HL-60 (cell line): ENCODE results near the gene CTNNA3.

Experiments used
- GABPA ChIP-seq: IDR thresholded peaks from 2 replicates; pipeline ENCODE4 v1.6.1; 2012; ENCODE audit warnings: low read depth
- POLR2AphosphoS5 ChIP-seq: IDR thresholded peaks from 2 replicates; pipeline ENCODE4 v1.6.1; 2012; ENCODE audit warnings: low read depth
- TF ChIP-seq, protein P1 (sequence below): IDR thresholded peaks from one replicate; pipeline ENCODE4 v1.5.1; 2011; ENCODE audit warnings: low read length, control low read depth, inconsistent platforms; ENCODE audit not compliant: insufficient read depth
- TF ChIP-seq, protein P2 (sequence below): IDR thresholded peaks from 2 replicates; pipeline ENCODE4 v1.6.1; 2012; ENCODE audit warnings: low read depth; ENCODE audit not compliant: insufficient replicate concordance

DNA sequence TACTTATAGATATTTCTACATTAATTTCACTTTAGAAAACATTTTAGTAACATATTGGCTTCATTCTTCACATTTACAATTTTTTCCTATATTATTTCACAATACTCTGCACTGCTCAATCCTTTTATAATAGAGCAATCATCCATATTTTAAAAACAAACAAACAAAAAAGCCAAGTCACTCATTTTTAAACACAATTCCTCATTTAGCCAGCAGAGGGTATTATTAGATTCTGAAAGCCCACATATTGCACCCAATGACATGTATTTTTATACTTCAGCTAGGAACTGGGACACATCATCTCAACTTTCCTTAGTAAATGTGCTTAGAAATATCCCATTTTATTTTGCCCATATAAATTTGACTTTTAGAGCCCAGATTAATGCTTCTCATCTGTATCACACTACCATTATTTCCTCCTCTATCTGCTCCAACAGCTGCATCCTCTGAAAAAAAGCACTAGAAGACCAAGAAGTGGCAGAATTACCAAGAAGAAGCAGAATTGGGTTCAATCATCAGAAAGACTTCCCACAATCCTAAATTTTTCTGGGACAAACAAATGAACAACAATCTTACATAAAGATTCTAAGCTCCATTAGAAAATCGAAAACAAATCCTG is 29.5 kb downstream of the CTNNA3 start:
- TF ChIP-seq, protein P1, sequence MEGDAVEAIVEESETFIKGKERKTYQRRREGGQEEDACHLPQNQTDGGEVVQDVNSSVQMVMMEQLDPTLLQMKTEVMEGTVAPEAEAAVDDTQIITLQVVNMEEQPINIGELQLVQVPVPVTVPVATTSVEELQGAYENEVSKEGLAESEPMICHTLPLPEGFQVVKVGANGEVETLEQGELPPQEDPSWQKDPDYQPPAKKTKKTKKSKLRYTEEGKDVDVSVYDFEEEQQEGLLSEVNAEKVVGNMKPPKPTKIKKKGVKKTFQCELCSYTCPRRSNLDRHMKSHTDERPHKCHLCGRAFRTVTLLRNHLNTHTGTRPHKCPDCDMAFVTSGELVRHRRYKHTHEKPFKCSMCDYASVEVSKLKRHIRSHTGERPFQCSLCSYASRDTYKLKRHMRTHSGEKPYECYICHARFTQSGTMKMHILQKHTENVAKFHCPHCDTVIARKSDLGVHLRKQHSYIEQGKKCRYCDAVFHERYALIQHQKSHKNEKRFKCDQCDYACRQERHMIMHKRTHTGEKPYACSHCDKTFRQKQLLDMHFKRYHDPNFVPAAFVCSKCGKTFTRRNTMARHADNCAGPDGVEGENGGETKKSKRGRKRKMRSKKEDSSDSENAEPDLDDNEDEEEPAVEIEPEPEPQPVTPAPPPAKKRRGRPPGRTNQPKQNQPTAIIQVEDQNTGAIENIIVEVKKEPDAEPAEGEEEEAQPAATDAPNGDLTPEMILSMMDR = peak; percentile 6
- TF ChIP-seq GABPA (no peak), POLR2AphosphoS5 (no peak)
- TF ChIP-seq, protein P2, sequence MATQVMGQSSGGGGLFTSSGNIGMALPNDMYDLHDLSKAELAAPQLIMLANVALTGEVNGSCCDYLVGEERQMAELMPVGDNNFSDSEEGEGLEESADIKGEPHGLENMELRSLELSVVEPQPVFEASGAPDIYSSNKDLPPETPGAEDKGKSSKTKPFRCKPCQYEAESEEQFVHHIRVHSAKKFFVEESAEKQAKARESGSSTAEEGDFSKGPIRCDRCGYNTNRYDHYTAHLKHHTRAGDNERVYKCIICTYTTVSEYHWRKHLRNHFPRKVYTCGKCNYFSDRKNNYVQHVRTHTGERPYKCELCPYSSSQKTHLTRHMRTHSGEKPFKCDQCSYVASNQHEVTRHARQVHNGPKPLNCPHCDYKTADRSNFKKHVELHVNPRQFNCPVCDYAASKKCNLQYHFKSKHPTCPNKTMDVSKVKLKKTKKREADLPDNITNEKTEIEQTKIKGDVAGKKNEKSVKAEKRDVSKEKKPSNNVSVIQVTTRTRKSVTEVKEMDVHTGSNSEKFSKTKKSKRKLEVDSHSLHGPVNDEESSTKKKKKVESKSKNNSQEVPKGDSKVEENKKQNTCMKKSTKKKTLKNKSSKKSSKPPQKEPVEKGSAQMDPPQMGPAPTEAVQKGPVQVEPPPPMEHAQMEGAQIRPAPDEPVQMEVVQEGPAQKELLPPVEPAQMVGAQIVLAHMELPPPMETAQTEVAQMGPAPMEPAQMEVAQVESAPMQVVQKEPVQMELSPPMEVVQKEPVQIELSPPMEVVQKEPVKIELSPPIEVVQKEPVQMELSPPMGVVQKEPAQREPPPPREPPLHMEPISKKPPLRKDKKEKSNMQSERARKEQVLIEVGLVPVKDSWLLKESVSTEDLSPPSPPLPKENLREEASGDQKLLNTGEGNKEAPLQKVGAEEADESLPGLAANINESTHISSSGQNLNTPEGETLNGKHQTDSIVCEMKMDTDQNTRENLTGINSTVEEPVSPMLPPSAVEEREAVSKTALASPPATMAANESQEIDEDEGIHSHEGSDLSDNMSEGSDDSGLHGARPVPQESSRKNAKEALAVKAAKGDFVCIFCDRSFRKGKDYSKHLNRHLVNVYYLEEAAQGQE = no peak
